VCaP (cell line): ENCODE measurements around the gene ICE1.
"Not testable (repeated sequence)": the region's sequence is repeated elsewhere in the genome, so short reads cannot be mapped to it uniquely, and the experiment has no call there.

Experiments
- H3K27ac ChIP-seq: fragments of 450-650 bp; 2 replicates; pipeline ENCODE4 v1.5.1; 2017
- TF ChIP-seq, protein P1 (sequence below): fragments of 450-650 bp; conservative IDR thresholded peaks from 2 replicates; pipeline ENCODE4 v1.5.1; 2017; ENCODE audit warnings: mild to moderate bottlenecking, moderate library complexity

Gene ICE1

DNA sequence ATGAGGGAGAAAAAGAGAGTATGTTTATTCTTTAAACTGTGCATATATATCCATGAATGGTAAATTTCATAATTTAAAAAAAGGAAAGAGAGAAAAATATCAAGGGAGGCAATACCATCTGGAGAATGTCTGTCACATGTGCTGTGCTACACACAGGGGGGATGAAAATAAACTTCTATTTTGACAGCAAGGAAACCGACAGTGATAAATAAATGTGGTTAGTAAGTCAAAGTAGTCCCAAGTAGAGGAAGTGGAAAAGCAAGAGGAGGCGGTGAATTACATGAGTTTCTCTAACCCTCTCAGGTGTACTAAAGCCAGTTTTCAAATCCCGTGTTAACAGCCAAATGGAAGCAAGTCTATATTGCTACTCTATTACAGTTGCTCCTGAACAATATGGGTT is 83.3 kb downstream of the ICE1 start:
- TF ChIP-seq, protein P1, sequence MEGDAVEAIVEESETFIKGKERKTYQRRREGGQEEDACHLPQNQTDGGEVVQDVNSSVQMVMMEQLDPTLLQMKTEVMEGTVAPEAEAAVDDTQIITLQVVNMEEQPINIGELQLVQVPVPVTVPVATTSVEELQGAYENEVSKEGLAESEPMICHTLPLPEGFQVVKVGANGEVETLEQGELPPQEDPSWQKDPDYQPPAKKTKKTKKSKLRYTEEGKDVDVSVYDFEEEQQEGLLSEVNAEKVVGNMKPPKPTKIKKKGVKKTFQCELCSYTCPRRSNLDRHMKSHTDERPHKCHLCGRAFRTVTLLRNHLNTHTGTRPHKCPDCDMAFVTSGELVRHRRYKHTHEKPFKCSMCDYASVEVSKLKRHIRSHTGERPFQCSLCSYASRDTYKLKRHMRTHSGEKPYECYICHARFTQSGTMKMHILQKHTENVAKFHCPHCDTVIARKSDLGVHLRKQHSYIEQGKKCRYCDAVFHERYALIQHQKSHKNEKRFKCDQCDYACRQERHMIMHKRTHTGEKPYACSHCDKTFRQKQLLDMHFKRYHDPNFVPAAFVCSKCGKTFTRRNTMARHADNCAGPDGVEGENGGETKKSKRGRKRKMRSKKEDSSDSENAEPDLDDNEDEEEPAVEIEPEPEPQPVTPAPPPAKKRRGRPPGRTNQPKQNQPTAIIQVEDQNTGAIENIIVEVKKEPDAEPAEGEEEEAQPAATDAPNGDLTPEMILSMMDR: no peak
- H3K27ac ChIP-seq: no peak overlapping the region

DNA sequence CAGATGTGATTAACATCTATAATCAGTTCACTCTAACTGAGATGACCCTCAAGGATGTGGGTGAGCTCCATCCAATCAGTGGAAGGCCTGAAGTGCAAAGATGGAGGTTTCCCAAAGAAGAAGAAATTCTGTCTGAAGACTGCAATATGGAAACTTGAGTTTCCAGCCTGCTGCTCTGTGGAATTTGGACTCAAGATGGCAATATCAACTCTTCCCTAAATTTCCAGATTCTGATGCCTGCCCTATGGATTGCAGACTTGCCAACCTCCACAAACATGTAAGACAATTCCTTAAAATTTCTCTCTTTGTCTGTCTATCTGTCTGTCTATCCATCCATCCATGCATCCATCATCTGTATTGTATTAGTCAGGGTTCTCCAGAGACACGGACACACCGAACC is 85.9 kb downstream of the ICE1 start:
- TF ChIP-seq, protein P1: 0 out of 2 replicates have a peak, but pooled peaks have one; percentile 8
- no peak overlapping the region for H3K27ac ChIP-seq

DNA sequence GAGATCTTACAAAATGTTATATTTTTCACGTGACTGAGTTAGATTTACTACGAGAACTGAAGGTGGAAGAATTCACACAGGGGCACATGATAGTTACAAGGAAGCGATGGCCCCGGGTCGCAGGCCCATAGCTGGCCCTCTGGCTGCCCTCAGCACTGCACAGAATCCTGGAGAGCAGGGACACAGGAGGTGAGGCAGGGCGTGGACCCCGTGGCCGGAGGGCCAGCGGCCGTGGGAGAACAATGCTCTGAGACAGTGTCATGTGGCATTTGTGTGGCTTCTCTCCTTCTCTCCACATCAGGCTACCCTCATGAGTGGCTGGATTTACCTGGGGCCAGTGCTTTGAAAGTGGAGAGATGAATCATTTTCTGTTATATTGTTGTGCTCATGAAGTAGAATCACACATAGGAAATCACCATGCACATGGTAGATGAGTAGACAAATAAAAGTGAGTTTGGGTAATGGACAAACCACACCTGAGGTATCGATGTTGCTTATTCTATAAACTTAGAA is 89.5 kb downstream of the ICE1 start:
- TF ChIP-seq, protein P1: no peak
- no peak overlapping the region for H3K27ac ChIP-seq

DNA sequence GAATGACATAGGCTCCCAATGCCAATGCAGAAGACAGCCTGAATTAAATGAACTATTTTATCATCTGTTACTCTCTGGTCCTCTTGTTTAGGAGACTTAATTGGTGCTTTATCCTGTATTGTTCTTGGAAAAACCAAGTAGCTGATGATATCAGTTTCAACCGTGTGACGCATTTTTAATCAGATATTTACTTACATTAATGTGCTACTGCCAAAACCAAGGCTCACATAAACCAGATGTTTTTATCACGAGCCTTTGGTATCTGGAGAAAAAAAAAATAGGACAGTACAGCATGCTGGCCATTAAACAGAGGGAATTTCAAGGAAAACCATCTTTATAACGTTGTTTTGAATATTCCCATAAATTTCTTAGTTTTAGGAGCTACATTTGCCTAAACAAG is 90.1 kb downstream of the ICE1 start:
- TF ChIP-seq, protein P1: no peak
- no peak overlapping the region for H3K27ac ChIP-seq

DNA sequence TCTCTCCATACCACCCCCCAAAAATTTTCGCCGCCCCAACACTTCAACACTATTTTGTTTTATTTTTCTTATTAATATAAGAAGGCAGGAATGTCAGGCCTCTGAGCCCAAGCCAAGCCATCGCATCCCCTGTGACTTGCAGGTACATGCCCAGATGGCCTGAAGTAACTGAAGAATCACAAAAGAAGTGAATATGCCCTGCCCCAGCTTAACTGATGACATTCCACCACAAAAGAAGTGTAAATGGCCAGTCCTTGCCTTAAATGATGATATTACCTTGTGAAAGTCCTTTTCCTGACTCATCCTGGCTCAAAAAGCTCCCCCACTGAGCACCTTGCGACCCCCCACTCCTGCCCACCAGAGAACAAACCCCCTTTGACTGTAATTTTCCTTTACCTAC is 98.1 kb downstream of the ICE1 start:
- not testable (repeated sequence) for H3K27ac ChIP-seq

DNA sequence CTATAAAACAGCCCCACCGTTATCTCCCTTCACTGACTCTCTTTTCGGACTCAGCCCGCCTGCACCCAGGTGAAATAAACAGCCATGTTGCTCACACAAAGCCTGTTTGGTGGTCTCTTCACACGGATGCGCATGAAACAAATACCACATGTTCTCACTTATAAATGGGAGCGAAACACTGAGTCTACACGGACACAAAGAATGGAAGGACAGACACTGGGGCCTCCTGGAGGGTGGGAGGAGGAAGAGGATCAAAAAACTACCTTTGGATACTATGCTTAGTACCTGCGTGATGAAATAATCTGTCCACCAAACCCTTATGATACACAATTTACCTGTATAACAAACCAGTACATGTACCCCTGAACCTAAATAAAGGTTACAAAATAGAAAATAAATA is 98.6 kb downstream of the ICE1 start:
- TF ChIP-seq, protein P1: no peak
- H3K27ac ChIP-seq: no peak overlapping the region

DNA sequence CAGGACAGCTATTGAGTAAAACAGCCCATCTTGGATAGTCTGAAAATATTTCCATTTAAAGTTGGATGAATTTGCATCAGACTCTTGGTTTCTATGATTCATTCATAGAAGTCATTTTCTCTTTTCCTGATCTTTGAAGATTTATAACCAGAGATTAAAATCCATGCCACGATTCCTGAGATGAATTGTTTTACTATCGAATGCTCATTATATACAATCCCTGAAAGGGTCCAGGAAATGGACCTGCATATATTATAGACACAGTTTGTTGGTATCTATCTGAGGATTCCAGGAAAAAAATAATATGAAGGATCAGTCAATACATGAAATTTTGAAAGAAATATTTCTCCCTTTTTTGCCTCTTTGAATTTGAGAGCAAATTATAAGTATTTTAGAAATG is 99.0 kb downstream of the ICE1 start:
- H3K27ac ChIP-seq: no peak overlapping the region
- TF ChIP-seq, protein P1: no peak

DNA sequence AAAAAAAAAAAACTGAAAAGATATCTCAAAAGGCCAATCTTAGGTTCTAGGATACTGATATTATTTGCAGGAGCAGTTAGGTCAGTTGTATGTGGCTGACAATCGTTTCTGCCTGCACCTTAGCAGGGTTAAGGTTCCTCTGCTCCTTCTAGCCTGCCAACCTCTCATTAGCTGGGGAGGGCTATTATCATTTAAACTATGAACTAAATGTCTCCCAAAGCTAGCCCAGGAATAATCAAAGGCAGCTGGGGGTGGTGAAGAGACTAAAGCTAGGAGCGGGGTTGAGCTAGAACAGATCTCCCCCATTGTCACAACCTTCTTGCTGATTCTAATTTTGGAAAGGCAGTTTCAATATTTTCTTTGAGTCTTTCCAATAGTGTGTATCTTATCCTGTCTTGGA is 99.9 kb downstream of the ICE1 start:
- TF ChIP-seq, protein P1: no peak
- no peak overlapping the region for H3K27ac ChIP-seq
